ENCODE data around the gene TRMT112. TPM values are rescaled to one million over a fixed set of nuclear protein-coding genes. Genes with fewer than 3 reads are reported as not detected.
A peak's percentile ranks its signal among the peaks of the same experiment; 100 is the strongest.

The TRMT112 gene
- total and polyA plus RNA-seq, 10 of the 15 experiments (the other 5 are each of a cell fraction or from before 2014, with no cell fraction given), result 212 to 455 (median 308) TPM

DNA sequence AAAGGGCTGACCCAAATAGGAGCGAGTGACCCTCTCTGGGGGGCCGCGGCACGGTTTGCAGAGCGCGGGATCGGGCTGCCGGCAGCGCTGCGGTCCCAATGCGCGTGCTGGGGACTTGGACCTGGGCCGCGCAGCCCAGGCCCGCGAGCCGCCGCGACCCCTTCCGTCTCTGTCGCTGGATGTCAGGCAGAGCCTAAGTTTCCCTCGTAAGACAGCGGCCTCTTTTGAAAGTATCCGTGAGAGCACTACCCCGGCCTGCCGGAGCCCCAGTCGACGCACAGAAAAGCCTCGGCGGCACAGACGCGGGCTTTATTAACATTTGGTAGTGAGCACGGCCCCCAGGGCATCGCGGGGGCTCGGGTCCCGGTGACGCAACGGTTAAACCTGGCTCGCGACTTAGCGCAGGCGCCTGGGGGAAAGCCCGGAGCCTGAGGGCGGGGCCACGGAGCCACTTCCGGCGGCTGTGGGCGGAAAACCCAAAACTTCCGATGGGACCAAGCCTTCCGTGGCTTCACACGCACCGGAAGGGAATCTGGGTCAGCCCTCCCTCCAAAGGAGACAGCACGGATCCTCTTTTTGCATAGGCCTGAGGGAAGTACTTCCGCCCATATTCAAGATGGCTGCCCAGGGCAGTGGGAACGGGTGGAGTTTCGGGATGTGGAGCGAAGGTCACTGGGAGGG lies 47.7 kb downstream of the TRMT112 start (continued):
- no peak for TF ChIP-seq SIN3A (IDR thresholded peaks at IDR 0.05; ENCODE audit: low read depth, low read length)
- TF ChIP-seq POLR2AphosphoS2 (IDR thresholded peaks at IDR 0.05; ENCODE audit: low read depth, low read length), result peak; percentile 88
- TF ChIP-seq, protein P1, sequence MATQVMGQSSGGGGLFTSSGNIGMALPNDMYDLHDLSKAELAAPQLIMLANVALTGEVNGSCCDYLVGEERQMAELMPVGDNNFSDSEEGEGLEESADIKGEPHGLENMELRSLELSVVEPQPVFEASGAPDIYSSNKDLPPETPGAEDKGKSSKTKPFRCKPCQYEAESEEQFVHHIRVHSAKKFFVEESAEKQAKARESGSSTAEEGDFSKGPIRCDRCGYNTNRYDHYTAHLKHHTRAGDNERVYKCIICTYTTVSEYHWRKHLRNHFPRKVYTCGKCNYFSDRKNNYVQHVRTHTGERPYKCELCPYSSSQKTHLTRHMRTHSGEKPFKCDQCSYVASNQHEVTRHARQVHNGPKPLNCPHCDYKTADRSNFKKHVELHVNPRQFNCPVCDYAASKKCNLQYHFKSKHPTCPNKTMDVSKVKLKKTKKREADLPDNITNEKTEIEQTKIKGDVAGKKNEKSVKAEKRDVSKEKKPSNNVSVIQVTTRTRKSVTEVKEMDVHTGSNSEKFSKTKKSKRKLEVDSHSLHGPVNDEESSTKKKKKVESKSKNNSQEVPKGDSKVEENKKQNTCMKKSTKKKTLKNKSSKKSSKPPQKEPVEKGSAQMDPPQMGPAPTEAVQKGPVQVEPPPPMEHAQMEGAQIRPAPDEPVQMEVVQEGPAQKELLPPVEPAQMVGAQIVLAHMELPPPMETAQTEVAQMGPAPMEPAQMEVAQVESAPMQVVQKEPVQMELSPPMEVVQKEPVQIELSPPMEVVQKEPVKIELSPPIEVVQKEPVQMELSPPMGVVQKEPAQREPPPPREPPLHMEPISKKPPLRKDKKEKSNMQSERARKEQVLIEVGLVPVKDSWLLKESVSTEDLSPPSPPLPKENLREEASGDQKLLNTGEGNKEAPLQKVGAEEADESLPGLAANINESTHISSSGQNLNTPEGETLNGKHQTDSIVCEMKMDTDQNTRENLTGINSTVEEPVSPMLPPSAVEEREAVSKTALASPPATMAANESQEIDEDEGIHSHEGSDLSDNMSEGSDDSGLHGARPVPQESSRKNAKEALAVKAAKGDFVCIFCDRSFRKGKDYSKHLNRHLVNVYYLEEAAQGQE (IDR thresholded peaks at IDR 0.05; ENCODE audit: low read depth, low read length), result no peak
- TF ChIP-seq MXI1 (IDR thresholded peaks at IDR 0.05; ENCODE audit: low read depth, low read length), result peak; percentile 29
- no peak for TF ChIP-seq MEF2B (IDR thresholded peaks at IDR 0.05; ENCODE audit: partially characterized antibody, poor library complexity, severe bottlenecking)
- TF ChIP-seq POU2F2 (IDR thresholded peaks at IDR 0.05; ENCODE audit: borderline replicate concordance, low read depth, low read length), result peak; percentile 92; the same call in 2 of the 3 replicates
- TF ChIP-seq FOXM1 (IDR thresholded peaks at IDR 0.05; ENCODE audit: low read depth, low read length), result 0 out of 2 replicates have a peak, but pooled peaks have one; percentile 13
- TF ChIP-seq JUNB (IDR thresholded peaks at IDR 0.05), result no peak; the same call in 1 of the 2 replicates
- peak in 1 of 2 experiments; percentile 59; a peak in 2 of 4 replicates for TF ChIP-seq ETV6 (conservative IDR thresholded peaks at IDR 0.05 in 1 of 2, IDR thresholded peaks at IDR 0.05 in 1 of 2; ENCODE audit: borderline replicate concordance in 1 of 2, low read depth in 1 of 2)
- no peak for TF ChIP-seq MYC (IDR thresholded peaks at IDR 0.05; ENCODE audit: insufficient read depth, insufficient read length, insufficient replicate concordance, low read length, severe bottlenecking)
- TF ChIP-seq CHD1 (IDR thresholded peaks at IDR 0.05; ENCODE audit: low read depth, low read length), result no peak
- TF ChIP-seq, protein P2, sequence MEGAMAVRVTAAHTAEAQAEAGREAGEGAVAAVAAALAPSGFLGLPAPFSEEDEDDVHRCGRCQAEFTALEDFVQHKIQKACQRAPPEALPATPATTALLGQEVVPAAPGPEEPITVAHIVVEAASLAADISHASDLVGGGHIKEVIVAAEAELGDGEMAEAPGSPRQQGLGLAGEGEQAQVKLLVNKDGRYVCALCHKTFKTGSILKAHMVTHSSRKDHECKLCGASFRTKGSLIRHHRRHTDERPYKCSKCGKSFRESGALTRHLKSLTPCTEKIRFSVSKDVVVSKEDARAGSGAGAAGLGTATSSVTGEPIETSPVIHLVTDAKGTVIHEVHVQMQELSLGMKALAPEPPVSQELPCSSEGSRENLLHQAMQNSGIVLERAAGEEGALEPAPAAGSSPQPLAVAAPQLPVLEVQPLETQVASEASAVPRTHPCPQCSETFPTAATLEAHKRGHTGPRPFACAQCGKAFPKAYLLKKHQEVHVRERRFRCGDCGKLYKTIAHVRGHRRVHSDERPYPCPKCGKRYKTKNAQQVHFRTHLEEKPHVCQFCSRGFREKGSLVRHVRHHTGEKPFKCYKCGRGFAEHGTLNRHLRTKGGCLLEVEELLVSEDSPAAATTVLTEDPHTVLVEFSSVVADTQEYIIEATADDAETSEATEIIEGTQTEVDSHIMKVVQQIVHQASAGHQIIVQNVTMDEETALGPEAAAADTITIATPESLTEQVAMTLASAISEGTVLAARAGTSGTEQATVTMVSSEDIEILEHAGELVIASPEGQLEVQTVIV (IDR thresholded peaks at IDR 0.05; ENCODE audit: borderline replicate concordance, partially characterized antibody), result peak; percentile 88
- TF ChIP-seq, protein P3, sequence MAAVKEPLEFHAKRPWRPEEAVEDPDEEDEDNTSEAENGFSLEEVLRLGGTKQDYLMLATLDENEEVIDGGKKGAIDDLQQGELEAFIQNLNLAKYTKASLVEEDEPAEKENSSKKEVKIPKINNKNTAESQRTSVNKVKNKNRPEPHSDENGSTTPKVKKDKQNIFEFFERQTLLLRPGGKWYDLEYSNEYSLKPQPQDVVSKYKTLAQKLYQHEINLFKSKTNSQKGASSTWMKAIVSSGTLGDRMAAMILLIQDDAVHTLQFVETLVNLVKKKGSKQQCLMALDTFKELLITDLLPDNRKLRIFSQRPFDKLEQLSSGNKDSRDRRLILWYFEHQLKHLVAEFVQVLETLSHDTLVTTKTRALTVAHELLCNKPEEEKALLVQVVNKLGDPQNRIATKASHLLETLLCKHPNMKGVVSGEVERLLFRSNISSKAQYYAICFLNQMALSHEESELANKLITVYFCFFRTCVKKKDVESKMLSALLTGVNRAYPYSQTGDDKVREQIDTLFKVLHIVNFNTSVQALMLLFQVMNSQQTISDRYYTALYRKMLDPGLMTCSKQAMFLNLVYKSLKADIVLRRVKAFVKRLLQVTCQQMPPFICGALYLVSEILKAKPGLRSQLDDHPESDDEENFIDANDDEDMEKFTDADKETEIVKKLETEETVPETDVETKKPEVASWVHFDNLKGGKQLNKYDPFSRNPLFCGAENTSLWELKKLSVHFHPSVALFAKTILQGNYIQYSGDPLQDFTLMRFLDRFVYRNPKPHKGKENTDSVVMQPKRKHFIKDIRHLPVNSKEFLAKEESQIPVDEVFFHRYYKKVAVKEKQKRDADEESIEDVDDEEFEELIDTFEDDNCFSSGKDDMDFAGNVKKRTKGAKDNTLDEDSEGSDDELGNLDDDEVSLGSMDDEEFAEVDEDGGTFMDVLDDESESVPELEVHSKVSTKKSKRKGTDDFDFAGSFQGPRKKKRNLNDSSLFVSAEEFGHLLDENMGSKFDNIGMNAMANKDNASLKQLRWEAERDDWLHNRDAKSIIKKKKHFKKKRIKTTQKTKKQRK (IDR thresholded peaks at IDR 0.05; ENCODE audit: low read depth, low read length), result peak; percentile 33; the same call in 1 of the 2 replicates
- TF ChIP-seq HCFC1 (IDR thresholded peaks at IDR 0.05; ENCODE audit: low read length), result peak; percentile 94
- TF ChIP-seq TCF7 (IDR thresholded peaks at IDR 0.05; ENCODE audit: borderline replicate concordance), result no peak
- TF ChIP-seq, protein P4, sequence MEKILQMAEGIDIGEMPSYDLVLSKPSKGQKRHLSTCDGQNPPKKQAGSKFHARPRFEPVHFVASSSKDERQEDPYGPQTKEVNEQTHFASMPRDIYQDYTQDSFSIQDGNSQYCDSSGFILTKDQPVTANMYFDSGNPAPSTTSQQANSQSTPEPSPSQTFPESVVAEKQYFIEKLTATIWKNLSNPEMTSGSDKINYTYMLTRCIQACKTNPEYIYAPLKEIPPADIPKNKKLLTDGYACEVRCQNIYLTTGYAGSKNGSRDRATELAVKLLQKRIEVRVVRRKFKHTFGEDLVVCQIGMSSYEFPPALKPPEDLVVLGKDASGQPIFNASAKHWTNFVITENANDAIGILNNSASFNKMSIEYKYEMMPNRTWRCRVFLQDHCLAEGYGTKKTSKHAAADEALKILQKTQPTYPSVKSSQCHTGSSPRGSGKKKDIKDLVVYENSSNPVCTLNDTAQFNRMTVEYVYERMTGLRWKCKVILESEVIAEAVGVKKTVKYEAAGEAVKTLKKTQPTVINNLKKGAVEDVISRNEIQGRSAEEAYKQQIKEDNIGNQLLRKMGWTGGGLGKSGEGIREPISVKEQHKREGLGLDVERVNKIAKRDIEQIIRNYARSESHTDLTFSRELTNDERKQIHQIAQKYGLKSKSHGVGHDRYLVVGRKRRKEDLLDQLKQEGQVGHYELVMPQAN (conservative IDR thresholded peaks at IDR 0.05), result peak; percentile 71
- TF ChIP-seq SPI1 (IDR thresholded peaks at IDR 0.05; ENCODE audit: borderline replicate concordance, insufficient read depth, low read depth, low read length), result peak; percentile 48; the same call in 1 of the 2 replicates

Measured in GM12878 (cell line).